NCI-H2107 (cell line): ENCODE data around the gene UCK1.

Experiments
- DNase-seq: peaks from one replicate; lab custom pipeline; 2025; lab: John Stamatoyannopoulos, UW

The UCK1 gene

DNA sequence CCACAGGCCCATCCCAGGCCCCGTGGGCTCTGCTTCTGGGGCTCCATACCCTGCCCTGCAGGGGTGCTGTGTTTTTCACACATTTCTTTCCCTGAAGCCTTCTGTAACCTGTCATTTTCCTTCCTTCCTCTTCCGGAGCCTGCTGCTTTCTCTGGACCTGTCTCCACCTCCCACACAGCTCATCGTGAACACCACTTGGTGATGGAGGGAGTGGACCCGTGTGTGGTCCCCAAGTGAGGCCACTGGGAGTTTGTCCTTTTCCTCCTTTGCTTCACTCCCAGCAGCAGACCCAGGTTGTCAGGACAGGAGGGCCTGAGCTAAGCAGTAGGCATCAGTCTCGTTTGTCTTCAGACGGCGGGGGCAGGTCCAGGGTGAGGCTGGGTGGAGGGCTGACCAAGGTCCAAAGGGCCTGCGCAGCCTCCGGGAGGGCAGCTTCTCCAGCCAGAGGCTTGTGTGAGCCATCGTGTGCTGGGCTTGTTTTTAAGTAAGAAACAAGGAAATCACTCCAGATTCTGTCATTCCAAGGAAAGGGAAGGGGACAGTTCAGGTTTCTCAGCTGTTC is 34.1 kb downstream of the UCK1 start:
- no peak for DNase-seq

DNA sequence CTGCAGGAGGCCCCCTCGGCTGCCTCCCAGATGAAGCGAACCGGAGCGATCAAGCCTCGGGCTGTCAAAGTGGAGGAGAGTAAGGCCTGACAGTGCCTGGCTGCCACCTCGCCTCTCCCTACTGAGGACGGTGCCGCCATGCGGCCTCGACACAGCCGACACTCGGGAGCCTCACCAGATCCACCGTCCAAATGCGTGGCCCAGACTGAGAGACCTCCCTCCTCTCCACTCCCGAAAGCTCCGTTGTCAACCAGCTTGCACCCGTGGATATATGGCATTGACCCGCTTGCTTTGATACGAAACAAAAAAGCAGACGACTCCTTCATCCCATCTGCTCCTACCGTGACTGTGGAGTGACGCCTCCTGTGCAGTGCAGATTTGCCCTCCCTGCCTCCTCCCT is 35.3 kb downstream of the UCK1 start:
- DNase-seq, result no peak

DNA sequence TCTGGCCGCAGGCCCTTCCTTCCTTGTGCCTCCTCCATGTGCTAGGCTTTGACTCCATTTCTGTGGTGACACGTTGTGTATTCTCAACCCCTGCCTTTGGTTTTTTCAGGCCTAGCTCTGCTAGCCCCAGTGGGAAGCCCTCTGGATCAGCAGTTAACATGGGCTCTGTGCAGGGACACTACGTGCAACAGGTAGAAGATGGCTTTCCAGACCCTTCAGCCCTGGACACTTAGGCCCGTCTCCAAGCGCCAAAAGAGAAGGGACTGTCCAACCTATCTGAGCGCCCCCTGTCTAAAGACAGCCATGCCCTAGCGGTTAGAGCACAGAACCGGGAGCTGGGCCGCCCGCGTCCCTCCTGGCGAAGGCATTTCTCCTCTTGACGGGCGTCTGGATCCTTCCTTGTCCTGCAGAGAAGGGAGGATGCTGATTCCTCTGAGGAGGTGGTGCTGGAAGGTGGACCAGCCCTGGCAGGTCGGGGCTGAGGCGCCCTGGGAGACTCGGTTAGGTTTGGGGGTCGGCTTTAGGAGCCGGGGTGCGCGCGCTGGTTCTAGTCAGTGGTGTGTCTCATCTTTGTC is 36.7 kb downstream of the UCK1 start:
- DNase-seq, result no peak

DNA sequence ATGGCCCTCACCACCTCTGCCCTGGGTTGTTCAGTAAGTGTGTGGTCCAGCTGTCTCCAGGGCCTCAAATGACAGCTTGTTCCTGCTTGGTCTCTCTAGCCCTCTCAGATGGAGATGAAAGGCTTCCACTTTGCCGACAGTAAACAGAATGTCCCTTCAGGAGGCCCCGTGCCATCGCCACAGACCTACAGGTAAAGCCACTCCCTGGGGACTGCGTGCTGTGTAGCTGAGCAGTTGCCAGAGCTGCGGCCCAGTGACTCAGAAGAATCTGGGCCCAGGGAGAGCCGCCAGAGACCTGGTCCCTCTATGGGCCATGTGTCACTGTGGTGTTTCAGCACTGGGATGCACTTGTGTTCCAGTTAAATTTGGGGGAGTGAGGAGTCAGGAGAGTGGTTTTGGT is 39.0 kb downstream of the UCK1 start:
- no peak for DNase-seq

DNA sequence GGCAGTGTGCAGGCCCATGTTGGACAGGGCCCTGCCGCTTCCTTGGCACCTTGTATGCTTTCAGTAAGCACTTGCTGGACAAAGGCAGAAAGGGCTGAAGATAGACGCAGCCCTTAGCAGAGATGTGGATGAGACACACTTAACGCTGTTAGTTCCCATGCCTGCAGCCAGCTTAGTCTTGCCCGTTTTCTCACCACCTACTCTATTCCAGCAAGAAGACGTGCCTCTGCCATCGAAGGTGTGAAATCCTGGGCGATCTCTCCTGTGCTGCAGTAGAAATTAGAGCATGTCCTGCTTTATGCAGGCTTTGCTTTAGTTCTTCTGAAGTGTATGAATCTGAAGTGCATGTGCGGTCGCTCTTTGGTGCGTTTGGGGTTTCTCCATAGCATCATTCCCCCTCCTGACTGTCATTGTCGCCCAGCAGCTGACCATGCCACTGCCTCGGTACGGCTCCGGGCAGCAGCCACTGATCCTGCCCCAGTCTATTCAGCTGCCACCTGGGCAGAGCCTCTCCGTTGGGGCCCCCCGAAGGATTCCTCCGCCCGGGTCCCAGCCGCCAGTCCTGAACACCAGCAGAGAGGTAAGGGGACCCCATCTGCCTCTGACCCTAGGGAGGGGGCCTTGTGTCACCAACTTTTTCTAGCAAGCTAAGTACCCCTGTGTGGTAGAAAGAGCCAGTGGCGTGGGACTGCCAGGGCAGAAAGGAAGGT is 39.9 kb downstream of the UCK1 start:
- no peak for DNase-seq

DNA sequence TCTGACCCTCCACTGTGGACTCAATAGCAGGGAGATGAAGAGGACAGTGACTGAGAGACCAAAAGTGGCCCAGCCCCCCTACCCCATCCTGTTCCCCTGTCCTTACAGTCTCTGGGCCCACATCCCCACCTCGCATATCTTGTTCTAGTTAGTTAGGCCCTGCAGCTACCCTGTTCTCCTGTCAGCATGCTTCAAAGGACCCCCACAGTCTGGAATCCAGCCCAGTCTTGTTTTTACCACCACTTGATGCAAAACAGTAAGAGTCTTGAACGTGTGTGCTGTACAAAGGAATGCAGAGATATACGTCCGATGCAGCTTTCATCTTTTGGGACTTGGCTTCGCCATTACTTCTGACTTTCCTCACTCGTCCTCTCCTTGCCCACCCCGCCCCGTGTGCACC is 40.5 kb downstream of the UCK1 start:
- DNase-seq, result no peak

DNA sequence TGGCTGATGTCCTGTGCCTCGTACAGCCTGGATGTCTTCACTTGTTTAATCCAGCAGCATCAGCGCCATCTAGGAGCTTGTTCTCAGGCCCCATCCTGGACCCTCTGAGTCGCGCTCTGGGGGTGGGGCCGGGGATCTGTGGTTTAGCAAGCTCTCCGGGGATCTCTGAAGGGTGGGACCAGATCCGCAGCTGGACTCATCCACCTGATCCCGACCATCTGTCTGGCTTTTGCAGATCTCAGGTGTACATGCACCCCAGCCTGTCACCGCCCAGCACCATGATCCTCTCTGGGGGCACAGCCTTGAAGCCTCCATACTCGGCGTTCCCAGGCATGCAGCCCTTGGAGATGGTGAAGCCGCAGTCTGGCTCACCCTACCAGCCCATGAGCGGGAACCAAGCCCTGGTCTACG is 43.4 kb downstream of the UCK1 start:
- no peak for DNase-seq

DNA sequence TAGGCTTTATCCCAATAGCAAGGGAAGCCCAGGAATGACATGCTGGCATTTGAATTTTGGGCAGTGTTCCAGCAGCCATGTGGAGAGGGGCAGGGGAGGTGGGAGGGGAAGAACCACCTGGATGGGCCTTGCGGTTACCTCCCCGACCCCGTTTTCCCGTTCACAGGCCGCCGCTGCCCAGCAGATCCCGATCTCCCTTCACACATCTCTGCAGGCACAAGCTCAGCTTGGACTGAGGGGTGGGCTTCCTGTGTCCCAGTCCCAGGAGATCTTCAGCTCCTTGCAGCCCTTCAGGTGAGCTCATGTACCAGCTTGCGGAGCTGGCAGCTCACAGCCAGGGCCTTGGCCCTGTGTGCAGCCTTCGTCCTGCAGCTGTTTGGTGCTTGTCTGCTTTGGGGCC is 44.1 kb downstream of the UCK1 start:
- DNase-seq, result no peak

DNA sequence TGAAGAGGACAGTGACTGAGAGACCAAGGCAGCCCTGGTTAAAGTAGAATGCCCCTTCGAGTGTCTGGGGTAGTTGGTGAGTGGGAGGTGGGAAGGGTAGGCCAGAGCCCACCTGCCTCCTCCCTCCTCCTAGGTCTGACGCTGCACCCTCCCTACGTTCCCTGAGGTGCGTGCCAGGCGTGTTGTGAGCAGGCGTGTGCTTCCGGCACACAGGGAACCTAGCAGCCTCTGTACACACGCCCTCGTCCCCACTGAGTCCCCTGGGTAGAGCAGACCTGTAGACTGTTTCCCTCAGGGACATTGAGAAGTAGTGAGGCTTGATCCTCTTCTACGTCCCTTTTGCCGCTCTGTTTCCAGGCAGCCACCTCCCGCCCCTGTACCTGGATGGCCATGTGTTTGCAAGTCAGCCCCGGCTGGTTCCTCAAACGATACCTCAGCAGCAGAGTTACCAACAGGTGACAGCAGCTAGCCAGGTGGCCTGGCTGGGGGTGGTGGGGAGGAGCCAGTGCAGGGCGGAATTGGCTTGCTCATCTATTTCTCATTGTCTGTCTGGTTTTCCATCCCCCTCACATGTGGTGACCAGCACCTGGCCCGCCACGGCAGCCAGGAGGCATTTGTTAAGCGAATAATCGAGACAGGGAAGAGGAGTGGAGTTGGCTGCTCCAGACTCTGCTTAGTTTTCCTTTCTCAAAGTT is 45.2 kb downstream of the UCK1 start:
- no peak for DNase-seq

DNA sequence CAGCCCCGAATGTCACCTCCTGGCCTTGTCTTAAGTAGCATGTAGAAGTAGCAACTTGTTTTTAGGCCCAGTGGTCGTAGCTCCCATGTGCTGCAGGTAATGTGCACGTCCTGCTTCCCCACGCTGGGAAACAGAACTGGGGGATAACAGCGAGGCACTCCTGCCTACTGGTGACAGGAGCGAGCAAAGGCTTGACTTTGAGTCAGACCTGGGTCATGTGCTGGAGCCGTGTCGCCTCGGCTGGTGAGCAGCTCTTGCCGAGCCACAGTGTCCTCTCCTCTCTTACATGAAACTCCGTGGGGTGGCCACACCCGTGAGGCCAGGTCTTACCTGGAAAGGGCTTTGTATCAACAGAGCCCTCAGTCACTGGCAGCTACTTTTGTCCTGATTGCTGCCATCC is 45.9 kb downstream of the UCK1 start:
- DNase-seq, result no peak

DNA sequence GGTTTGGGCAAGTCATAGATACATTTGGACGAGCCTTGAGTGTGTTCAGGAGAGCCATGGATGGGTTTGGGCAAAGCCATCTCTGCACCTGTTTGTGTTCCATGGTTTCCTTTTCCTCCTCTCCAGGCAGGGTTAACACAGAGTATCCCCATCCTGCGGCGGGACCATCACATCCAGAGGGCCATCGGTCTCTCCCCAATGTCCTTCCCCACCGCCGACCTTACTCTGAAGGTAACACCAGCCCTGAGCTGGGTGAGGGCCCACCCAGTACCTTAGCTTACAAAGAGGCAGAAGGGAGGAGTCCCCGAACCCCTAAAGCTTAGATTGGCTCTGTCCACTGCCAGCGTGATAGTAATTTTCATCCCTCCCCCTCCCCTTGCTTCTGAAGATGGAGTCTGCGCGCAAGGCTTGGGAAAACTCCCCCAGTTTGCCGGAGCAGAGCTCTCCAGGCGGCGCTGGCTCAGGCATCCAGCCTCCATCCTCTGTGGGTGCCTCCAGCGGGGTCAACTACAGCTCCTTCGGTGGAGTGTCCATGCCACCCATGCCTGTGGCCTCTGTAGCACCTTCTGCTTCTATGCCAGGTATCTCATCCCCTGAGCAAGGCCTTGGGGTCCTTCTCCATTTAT is 46.4 kb downstream of the UCK1 start:
- DNase-seq, result no peak

DNA sequence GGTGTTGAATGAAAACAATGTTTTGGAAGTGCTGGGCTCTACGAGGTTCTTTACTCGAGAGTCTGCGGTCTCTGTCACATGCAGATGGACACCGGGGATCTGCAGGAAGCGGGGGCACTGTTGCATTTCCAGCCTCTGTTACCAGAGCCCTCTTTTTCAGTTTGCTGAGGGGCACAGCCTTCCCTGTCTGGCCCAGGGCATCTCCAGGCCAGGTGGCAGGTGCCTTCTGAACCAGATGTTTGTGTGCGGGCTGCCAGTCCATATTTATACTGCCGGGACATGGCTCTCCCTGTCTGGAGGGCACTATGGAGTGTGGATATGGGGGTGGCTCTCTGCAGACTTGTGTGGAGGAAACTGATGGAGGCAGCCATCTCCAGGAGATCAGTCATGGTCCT is 47.0 kb downstream of the UCK1 start:
- no peak for DNase-seq

DNA sequence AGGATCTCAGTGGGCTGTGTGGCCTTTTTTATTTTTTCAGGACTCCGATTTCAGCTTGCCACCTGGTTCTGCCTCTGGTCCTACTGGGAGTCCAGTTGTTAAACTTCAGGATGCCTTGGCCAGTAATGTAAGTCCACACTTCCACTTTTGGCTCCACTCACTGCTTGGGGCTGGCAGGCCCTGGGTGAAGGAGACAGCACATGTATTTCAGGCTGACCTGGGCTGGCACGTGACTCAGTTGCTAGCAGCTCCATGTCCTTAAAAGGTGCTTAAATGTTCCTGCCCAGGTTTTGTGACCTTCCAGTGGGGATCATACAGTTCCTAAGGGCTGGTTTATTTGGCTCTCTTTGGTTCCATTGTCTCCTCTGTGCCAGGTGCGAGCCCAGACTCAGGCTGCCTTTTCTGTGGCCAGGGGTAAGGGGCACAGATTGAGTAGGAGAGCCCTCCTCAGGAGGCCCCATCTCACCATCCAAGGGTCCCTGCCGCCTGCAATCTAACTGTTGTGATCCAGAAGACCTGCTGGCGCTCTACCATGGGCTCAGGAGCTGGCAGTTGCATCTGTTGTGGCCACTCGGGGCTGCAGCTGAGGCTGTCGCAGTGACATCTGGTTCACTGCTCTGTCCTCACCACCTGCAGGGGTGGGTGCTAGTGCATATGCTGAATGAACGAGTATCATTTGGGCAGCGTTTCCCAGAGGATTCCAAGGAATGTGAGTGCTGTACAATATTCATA is 47.6 kb downstream of the UCK1 start:
- no peak for DNase-seq

DNA sequence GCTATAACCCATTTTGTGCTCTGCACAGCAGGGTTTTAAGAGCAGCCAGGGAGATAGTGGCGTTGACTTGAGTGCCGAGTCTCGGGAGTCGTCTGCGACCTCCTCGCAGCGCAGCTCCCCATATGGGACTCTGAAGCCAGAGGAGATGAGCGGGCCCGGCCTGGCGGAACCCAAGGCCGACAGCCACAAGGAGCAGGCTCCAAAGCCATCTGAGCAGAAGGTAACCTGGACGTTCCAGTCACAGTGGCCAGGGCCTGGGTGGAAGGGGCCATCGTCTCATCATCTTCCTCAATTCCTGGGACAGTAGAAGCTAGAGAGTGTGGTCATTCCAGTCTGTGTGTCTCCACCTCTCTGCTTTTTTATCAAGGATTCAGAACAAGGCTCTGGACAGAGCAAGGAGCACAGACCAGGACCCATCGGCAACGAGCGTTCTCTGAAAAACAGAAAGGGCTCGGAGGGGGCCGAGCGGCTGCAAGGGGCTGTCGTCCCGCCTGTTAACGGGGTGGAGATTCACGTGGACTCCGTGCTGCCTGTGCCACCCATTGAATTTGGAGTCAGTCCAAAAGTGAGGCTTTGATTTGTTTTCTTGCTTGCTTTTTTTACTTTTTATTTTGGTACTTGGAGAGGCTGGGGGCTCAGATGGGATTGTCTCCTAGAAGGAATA is 48.6 kb downstream of the UCK1 start:
- DNase-seq, result no peak

DNA sequence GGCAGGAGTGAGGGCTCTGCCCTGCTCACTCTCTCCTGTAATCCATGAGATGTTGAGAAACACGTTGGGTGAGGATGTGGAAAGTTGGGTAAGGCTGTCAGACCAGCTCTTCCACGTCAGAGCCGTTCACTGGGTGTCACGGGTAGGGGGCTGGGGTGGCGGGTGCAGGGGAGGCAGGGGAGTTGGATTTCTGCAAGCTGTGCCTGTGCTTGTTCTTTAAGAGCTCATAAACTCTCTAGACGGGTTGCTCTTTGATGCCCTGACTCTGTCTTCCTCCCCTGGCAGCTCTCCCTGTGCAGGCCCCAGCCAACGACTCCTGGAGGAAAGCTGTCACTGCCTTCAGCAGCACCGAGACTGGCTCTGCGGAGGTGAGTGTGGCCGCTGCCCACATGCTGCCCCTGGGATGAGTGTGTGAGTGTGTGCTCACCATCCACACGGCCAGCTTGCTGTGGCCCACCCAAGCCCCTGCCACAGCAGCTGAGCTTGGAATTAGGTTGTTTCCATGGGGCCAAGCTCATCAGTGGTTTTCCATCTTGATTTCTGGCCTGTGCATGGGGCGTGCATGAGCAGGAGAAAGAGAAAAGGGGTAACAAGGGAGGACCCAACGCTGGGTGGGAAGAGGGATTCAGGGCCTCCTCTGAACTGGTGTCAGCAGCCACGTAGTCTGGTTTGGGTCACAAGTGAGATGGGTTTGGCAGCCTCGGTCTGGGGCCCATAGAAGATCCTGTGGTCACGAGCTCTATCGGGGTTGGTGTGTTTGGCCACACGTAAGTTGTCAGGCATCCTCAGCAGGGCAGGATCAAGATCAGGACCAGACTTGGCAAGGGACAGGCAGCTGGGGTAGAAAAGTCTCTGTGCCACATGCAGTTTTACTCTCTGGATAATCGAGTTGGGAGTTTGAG is 49.4 kb downstream of the UCK1 start:
- no peak for DNase-seq

DNA sequence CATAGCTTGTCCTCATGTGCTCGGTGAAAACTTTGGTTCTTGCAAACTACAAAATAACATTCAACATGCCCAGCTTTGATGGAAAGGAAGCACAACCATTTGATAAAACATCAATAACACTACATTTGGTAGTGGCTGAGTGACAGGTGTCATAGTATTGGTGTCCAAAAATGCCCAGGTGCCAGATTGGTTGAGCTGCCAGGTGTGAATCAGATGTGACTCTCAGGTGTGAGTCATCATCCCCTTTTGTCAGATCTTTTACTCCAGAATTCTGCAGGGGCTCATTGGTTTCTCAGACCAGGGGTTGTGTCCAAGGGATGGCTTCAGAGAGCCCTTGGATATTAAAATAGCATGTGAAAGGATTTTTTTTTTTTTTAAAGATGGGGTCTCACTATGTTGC is 50.8 kb downstream of the UCK1 start:
- DNase-seq, result no peak

DNA sequence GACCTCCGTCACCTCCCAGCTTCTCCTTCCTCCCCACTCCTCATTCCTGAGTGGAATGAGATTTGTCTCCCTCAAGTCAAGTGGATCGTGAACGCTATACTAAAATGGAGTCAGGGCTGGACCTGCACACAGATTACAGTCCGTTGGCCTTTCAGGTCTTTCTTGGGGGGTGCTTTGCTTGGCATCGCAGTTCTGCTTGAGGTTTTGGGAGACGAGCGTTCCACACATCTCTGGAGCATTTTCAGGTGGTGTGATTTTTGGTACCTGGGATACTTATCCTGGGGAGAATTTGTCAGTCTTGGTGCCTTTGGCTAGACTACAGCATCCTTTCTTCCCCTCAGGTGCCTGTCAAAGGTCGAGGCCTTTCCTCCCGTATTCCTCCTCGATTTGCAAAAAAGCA is 52.2 kb downstream of the UCK1 start:
- DNase-seq, result no peak

DNA sequence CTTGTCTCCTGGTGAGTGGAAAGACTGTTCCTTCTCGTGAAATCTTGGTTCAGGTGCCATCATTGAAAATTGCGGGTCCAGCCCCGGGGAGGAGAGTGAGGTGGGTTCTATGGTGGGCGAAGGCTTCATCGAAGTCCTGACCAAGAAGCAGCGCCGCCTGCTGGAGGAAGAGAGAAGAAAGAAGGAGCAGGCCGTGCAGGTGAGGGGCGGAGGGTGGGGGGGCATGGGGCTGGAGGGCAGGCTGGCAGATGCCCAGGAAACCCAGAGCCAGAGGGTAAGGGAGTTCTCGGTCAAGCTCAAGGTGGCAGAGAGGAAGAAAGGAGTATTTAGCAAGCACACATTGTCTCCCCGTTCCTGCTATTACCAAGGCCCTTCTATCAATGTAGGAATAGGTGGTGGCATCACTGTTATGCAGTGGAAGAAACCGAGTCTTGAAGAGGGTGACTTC is 52.6 kb downstream of the UCK1 start:
- no peak for DNase-seq

DNA sequence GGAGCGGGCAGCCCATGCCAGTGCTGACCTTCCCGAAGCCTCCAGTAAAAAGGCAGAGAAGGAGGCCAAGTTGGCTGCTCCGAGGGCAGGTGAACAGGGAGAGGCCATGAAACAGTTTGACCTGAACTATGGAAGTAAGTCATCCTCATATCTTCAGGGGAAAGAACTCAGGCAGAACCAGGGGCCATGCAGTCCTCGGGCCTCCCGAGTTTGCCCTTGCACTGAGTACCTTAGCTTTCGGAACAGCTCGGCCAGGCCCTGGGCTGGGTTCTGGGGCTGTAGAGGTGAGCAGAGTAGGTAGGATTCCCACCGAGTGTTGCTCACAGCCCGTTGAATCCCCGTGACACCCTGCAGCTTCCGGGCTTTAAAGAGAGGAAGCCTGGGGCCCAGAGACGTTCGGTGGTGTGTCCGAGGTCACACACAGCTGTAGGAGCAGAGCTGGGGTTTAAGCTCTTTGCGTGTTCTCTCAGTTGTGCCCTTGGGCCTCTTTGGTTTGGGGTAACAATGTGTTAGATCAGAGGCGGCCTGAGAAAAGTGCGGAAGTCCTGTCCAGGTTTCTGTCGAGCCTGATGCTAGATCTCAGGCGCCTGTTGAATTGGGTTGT is 53.1 kb downstream of the UCK1 start:
- DNase-seq, result no peak

DNA sequence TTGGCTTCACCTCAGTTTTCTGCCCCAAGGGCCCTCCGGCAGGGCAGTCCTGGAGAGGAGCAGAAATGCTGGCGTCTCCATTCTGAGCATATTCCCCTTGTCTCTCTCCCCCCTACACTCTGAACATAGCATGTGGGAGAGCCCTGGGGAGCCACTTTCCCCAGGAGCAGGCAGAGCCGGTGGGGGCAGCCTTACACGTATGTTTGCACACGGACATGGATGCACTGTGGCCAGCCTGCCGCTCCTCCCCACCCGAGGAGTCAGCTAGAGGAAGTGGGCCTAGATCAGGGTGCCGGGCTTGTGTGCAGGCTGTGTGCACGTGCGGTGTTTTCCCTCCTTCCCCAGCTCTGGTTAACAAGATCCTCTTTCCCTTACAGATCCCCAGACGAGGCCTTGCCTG is 53.7 kb downstream of the UCK1 start:
- DNase-seq, result no peak
